A549 (cell line): ENCODE measurements around the gene ANG.

Experiments
- CBX2 ChIP-seq: fragments of 200-600 bp; sonication (generic); IDR thresholded peaks from 2 replicates; pipeline ENCODE4 v1.6.1; 2016; ENCODE audit warnings: low read depth, mild to moderate bottlenecking, borderline replicate concordance
- EP300 ChIP-seq, 2 experiments: fragments of >200 bp; sonication (Bioruptor Twin); formaldehyde crosslinking; IDR thresholded peaks; 2 replicates in 1 of 2; 3 replicates in 1 of 2; pipeline ENCODE4 v1.6.1; 2016 to 2017
- JUNB ChIP-seq: fragments of >200 bp; sonication (Bioruptor Twin); formaldehyde crosslinking; IDR thresholded peaks from 2 replicates; pipeline ENCODE4 v1.6.1; 2016
- NPAS2 ChIP-seq: fragments of 250-450 bp; sonication (Bioruptor Pico); IDR thresholded peaks from 2 replicates; pipeline ENCODE4 v1.8.0; 2022; ENCODE audit warnings: mild to moderate bottlenecking, moderate library complexity, borderline replicate concordance
- POLR2A ChIP-seq: IDR thresholded peaks from 2 replicates; pipeline ENCODE4 v1.6.1; 2012; ENCODE audit warnings: mild to moderate bottlenecking, low read length
- SREBF2 ChIP-seq: fragments of 450-650 bp; IDR thresholded peaks from 2 replicates; pipeline ENCODE4 v1.6.1; 2014; ENCODE audit warnings: mild to moderate bottlenecking, moderate library complexity
- TF ChIP-seq, protein P1 (sequence below): fragments of >200 bp; sonication (Bioruptor Twin); formaldehyde crosslinking; IDR thresholded peaks from 3 replicates; pipeline ENCODE4 v1.5.1; 2016

DNA sequence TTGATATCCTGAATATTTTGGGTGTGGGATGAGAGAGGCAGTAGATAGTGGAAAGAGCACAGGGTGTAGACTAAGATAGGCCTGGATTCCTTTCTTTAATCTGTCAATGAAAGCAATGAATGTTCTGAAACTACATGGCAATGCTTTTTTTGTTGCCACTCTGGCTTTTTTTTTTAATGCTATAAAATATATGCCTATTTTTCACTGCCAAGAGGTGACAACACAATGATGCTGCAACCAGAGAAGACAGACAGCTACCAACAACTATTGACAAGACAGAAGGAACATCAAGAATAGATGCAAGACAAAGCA is 9.4 kb downstream of the ANG start:
- TF ChIP-seq POLR2A (no peak), CBX2 (no peak), SREBF2 (no peak), EP300 (IDR thresholded peaks at IDR 0.05) (no peak), JUNB (no peak), NPAS2 (CRISPR knock-in tag) (no peak)
- TF ChIP-seq, protein P1, sequence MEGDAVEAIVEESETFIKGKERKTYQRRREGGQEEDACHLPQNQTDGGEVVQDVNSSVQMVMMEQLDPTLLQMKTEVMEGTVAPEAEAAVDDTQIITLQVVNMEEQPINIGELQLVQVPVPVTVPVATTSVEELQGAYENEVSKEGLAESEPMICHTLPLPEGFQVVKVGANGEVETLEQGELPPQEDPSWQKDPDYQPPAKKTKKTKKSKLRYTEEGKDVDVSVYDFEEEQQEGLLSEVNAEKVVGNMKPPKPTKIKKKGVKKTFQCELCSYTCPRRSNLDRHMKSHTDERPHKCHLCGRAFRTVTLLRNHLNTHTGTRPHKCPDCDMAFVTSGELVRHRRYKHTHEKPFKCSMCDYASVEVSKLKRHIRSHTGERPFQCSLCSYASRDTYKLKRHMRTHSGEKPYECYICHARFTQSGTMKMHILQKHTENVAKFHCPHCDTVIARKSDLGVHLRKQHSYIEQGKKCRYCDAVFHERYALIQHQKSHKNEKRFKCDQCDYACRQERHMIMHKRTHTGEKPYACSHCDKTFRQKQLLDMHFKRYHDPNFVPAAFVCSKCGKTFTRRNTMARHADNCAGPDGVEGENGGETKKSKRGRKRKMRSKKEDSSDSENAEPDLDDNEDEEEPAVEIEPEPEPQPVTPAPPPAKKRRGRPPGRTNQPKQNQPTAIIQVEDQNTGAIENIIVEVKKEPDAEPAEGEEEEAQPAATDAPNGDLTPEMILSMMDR = no peak; the same call in 2 of the 3 replicates
